ENCODE data around the gene SRM.

GRCh38 chr1:11054666-11055065 is 5.2 kb downstream of the SRM start:
- TF ChIP-seq CTCF (IDR thresholded peaks at IDR 0.05) (no peak), SIN3A (IDR thresholded peaks at IDR 0.05; ENCODE audit: borderline replicate concordance, insufficient read depth, low read depth, low read length) (no peak), POLR2AphosphoS5 (IDR thresholded peaks at IDR 0.05; ENCODE audit: low read depth, low read length) (no peak)
